Sigmoid colon (tissue), 4 donors: ENCODE data around the gene HORMAD2.

Experiments used
- CTCF ChIP-seq, 4 experiments: fragments of 450-650 bp in 3 of 4; fragments of 200-600 bp in 1 of 4; IDR thresholded peaks; one replicate each; pipeline ENCODE4 v1.5.1; 2016 to 2019; ENCODE audit warnings: antibody characterized with exemption in 4 of 4, mild to moderate bottlenecking in 3 of 4, moderate library complexity in 2 of 4
- EP300 ChIP-seq, 4 donors: sonication (generic); formaldehyde crosslinking; IDR thresholded peaks; one replicate each; pipeline ENCODE4 v1.6.1; 2017; ENCODE audit warnings: antibody characterized with exemption in 4 of 4
- POLR2A ChIP-seq, 2 donors: fragments of 450-650 bp; IDR thresholded peaks; one replicate each; pipeline ENCODE4 v1.6.1; 2016; ENCODE audit warnings: antibody characterized with exemption in 2 of 2, mild to moderate bottlenecking in 2 of 2, moderate library complexity in 2 of 2
- POLR2AphosphoS5 ChIP-seq, 4 donors: sonication (generic); formaldehyde crosslinking; IDR thresholded peaks; one replicate each; pipeline ENCODE4 v1.6.1; 2017; ENCODE audit warnings: antibody characterized with exemption in 4 of 4

GRCh38 chr22:30159561-30160353, 79.5 kb downstream of the HORMAD2 start:
- TF ChIP-seq CTCF (IDR thresholded peaks at IDR 0.05) (no peak), POLR2A (IDR thresholded peaks at IDR 0.05) (no peak), EP300 (IDR thresholded peaks at IDR 0.05) (no peak), POLR2AphosphoS5 (IDR thresholded peaks at IDR 0.05) (no peak)
